Natural killer cell (primary cell): ENCODE data around the gene GRB10. TPM values are rescaled to one million over a fixed set of nuclear protein-coding genes. Genes with fewer than 3 reads are reported as not detected.

Source experiments
- ATAC-seq, 3 donors: fragments of 150-1000 bp in 2 of 3; fragments of 200-7000 bp in 1 of 3; cut with Tn5 transposase; 1 replicate in 1 of 3; 2 replicates in 2 of 3; pipeline ENCODE4 v1.10.0; 2021; ENCODE audit warnings: mild to moderate bottlenecking in 2 of 3, moderate library complexity in 2 of 3
- DNase-seq, 2 donors: peaks; one replicate each; pipeline versions ENCODE4 v3.0.0 to v3.0.0-alpha.2; 2013 to 2021; ENCODE audit warnings: mixed read lengths in 1 of 2
- H3K27ac ChIP-seq: one replicate; pipeline ENCODE4 v1.5.1; 2013; ENCODE audit warnings: mild to moderate bottlenecking, low read length
- H3K27me3 ChIP-seq: one replicate; pipeline ENCODE4 v1.6.1; 2013; ENCODE audit warnings: low read length; ENCODE audit not compliant: control insufficient read depth, insufficient read depth
- H3K36me3 ChIP-seq: one replicate; pipeline ENCODE4 v1.6.1; 2013; ENCODE audit warnings: low read length; ENCODE audit not compliant: control insufficient read depth, insufficient read depth
- H3K4me1 ChIP-seq: one replicate; pipeline ENCODE4 v1.6.1; 2013; ENCODE audit warnings: low read length; ENCODE audit not compliant: control insufficient read depth, insufficient read depth
- H3K4me3 ChIP-seq: one replicate; pipeline ENCODE4 v1.5.1; 2013; ENCODE audit warnings: low read length
- H3K9me3 ChIP-seq: one replicate; pipeline ENCODE4 v1.6.1; 2013; ENCODE audit warnings: low read length; ENCODE audit not compliant: control insufficient read depth, insufficient read depth
- H3K27ac Mint-ChIP-seq, 2 donors: one replicate each; pipeline ENCODE4 v1.8.0; 2022; ENCODE audit warnings: mild to moderate bottlenecking in 2 of 2, mixed read lengths in 2 of 2, moderate library complexity in 1 of 2
- H3K27me3 Mint-ChIP-seq, 2 donors: one replicate each; pipeline ENCODE4 v1.8.0; 2022; ENCODE audit warnings: low read depth in 2 of 2, mixed read lengths in 2 of 2
- H3K36me3 Mint-ChIP-seq: one replicate; pipeline ENCODE4 v1.8.0; 2022; ENCODE audit warnings: mixed read lengths
- H3K4me1 Mint-ChIP-seq, 2 donors: one replicate each; pipeline ENCODE4 v1.8.0; 2022; ENCODE audit warnings: mixed read lengths in 2 of 2
- H3K4me3 Mint-ChIP-seq: one replicate; pipeline ENCODE4 v1.8.0; 2022; ENCODE audit warnings: mild to moderate bottlenecking, moderate library complexity, mixed read lengths
- H3K9me3 Mint-ChIP-seq, 2 donors: one replicate each; pipeline ENCODE4 v1.8.0; 2022; ENCODE audit warnings: mixed read lengths in 2 of 2
- WGBS: methylation state at CpG from one replicate; pipeline ENCODE4 v1.1.7; 2013; ENCODE audit warnings: missing lambda C conversion rate; ENCODE audit not compliant: insufficient coverage; 5-methylcytosine and 5-hydroxymethylcytosine counted together
- intact Hi-C: fragments of 100-400 bp; cut with micrococcal nuclease; formaldehyde crosslinking; loops from one replicate; pipeline ENCODE4 v1.14.2; 2022
- total RNA-seq, 4 donors: library from RNA; stranded (reverse); fragments of 120-200 nt in 1 of 4; gene quantifications; one replicate each; pipeline versions ENCODE4 v1.2.3 to v1.2.4, GENCODE V29; 2013 to 2022
- TF ChIP-seq, protein P1 (sequence below): fragments of 200-600 bp; IDR thresholded peaks from one replicate; pipeline ENCODE4 v1.8.0; 2022; ENCODE audit warnings: antibody characterized with exemption

GRB10 gene
- total RNA-seq, 3 donors from 2014 or later (not counting 1 experiment from before 2014, with no cell fraction given) = 0.16 to 24.4 (median 1.4) TPM

DNA sequence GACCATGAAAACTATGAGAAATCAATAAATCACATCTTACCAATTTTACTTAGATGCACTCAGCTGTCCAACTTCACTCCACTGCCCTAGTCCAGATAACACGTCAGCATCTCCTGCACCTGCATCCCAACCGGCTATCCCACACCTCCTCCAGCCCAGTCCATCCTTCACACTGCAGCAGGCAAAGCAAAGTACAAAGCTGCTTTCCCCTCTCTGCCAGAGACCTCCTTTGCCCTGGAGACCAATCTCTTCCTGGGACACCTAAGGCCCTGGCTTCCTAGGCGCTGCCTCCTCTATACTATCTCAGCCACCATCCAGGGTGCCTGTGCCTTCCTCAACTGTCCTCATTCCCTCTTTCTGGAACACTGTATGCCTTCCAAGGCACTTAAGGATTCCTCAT is 127.2 kb downstream of the GRB10 start:
- no peak overlapping the region for H3K4me3 ChIP-seq
- WGBS = 96% methylated on average over 3 of the region's 3 CpGs
- no peaks in the 10 kb centered on the region for H3K36me3 Mint-ChIP-seq
- no peak overlapping the region for H3K4me3 Mint-ChIP-seq
- no peak for ATAC-seq
- intact Hi-C loops = no loop called here
- no peaks in the 10 kb centered on the region for H3K9me3 Mint-ChIP-seq
- no peaks in the 10 kb centered on the region for H3K27me3 ChIP-seq
- peaks cover 13% of the 10 kb centered on the region for H3K4me1 ChIP-seq
- H3K27ac ChIP-seq = no peak overlapping the region
- no peaks in the 10 kb centered on the region for H3K36me3 ChIP-seq
- no peak overlapping the region for H3K27ac Mint-ChIP-seq
- TF ChIP-seq, protein P1, sequence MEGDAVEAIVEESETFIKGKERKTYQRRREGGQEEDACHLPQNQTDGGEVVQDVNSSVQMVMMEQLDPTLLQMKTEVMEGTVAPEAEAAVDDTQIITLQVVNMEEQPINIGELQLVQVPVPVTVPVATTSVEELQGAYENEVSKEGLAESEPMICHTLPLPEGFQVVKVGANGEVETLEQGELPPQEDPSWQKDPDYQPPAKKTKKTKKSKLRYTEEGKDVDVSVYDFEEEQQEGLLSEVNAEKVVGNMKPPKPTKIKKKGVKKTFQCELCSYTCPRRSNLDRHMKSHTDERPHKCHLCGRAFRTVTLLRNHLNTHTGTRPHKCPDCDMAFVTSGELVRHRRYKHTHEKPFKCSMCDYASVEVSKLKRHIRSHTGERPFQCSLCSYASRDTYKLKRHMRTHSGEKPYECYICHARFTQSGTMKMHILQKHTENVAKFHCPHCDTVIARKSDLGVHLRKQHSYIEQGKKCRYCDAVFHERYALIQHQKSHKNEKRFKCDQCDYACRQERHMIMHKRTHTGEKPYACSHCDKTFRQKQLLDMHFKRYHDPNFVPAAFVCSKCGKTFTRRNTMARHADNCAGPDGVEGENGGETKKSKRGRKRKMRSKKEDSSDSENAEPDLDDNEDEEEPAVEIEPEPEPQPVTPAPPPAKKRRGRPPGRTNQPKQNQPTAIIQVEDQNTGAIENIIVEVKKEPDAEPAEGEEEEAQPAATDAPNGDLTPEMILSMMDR = no peak
- no peak for DNase-seq
- peaks cover 11 to 12% of the 10 kb centered on the region in 2 donors for H3K4me1 Mint-ChIP-seq
- no peaks in the 10 kb centered on the region for H3K9me3 ChIP-seq
- H3K27me3 Mint-ChIP-seq = peaks cover 0 to 5% of the 10 kb centered on the region in 2 donors

DNA sequence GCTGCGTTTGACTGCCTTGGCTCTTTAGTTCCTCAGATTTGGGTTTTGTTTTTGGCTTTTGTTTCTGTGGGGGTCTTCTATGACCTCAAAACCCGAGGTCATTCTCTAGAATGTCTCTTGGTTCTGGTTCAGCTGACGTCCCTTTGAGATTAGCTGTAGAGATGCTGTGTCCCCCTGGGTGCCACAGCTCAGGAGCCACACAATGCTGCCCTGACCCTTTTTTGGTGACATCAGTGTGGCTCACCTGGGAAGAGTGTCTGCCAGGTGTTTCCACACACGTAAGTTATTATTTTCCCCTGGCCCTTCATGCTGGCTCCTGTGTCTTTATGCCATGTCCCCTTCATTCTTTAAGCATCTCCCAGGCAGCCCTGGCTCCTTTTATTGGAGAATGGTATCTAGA is 127.7 kb downstream of the GRB10 start:
- ATAC-seq (no peak), DNase-seq (no peak)
- Histone ChIP-seq H3K4me3 (no peak overlapping the region), H3K4me1 (peaks cover 9% of the 10 kb centered on the region), H3K9me3 (no peaks in the 10 kb centered on the region), H3K27me3 (no peaks in the 10 kb centered on the region), H3K27ac (no peak overlapping the region), H3K36me3 (no peaks in the 10 kb centered on the region)
- TF ChIP-seq, protein P1 = no peak
- Mint-ChIP-seq H3K4me1 (peaks cover 7% of the 10 kb centered on the region in 2 donors), H3K9me3 (no peaks in the 10 kb centered on the region), H3K27me3 (peaks cover 0 to 9% of the 10 kb centered on the region in 2 donors), H3K36me3 (no peaks in the 10 kb centered on the region), H3K4me3 (no peak overlapping the region), H3K27ac (no peak overlapping the region)
- intact Hi-C loops = no loop called here
- 90% methylated on average over 4 of the region's 4 CpGs for WGBS

DNA sequence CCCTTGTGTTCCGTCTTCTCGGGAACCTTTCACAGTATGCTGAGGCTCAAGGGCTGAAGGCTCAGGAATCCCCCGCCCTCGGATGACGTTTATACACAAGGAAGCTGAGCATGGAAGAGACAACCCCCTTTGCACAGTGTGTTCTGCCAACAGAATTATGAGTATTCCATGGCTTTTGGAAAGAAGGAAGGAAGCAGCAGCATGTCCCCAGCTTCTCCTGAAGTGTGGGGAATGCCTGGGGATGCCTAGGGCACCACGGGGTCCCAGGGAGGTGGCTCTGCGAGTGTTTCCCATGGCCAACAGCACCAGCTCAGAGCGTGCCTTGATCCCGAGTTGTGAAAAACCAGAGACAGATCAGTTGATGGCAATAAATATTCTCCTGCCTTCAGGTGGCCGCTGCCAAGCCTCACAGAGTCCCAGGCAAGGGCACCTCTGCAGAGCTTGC is 128.7 kb downstream of the GRB10 start:
- H3K4me3 ChIP-seq = no peak overlapping the region
- ATAC-seq (no peak), DNase-seq (no peak)
- intact Hi-C loops = no loop called here
- H3K9me3 Mint-ChIP-seq = no peaks in the 10 kb centered on the region
- H3K27me3 Mint-ChIP-seq = peaks cover 0 to 18% of the 10 kb centered on the region in 2 donors
- H3K36me3 ChIP-seq = no peaks in the 10 kb centered on the region
- no peaks in the 10 kb centered on the region for H3K4me1 ChIP-seq
- no peaks in the 10 kb centered on the region for H3K4me1 Mint-ChIP-seq
- no peak overlapping the region for H3K4me3 Mint-ChIP-seq
- H3K36me3 Mint-ChIP-seq = no peaks in the 10 kb centered on the region
- no peaks in the 10 kb centered on the region for H3K9me3 ChIP-seq
- H3K27me3 ChIP-seq = no peaks in the 10 kb centered on the region
- TF ChIP-seq, protein P1 = no peak
- no peak overlapping the region for H3K27ac ChIP-seq
- H3K27ac Mint-ChIP-seq = no peak overlapping the region
- 84% methylated on average over 10 of the region's 10 CpGs for WGBS

DNA sequence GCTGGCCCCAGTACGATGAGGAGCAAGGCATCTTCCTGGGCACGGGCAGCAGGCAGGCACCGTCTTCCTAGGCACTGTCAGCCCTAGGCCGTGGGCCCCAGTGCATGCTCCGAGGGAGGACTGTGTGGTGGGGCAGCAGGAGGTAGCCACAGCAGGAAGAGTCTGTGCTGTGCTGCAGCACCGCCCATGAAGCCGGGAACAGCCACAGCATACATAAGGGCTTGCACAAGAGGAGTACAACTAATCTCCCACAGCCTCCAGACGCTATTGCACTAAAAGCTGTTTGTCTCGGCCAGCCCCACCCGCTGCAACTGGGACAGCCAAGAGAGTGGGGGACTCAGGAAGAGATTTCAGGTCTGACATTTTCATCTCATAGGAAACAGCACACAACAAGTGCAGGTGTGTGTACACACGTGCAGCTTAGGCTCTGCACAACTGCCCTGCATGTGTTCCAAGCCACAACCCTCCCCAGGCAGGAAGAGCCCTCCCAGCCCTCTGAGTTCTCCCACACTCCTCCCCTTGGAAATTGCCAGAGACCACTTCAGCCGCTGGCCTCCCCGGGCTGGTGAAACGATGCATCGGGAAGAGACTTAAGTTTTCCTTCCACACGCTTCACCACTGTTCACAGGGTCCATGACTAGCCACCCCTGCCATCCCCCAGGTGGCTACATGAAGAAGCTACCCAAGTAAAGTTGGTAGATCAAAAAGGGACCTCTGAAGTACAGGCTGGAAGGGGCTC is 129.4 kb downstream of the GRB10 start:
- no peak overlapping the region for H3K4me3 Mint-ChIP-seq
- TF ChIP-seq, protein P1 = no peak
- H3K27ac Mint-ChIP-seq = no peak overlapping the region
- intact Hi-C loops = no loop called here
- H3K27me3 Mint-ChIP-seq = peaks cover 0 to 18% of the 10 kb centered on the region in 2 donors
- no peaks in the 10 kb centered on the region for H3K36me3 ChIP-seq
- H3K4me1 Mint-ChIP-seq = no peaks in the 10 kb centered on the region
- no peak overlapping the region for H3K27ac ChIP-seq
- no peaks in the 10 kb centered on the region for H3K4me1 ChIP-seq
- H3K36me3 Mint-ChIP-seq = no peaks in the 10 kb centered on the region
- no peaks in the 10 kb centered on the region for H3K27me3 ChIP-seq
- H3K9me3 ChIP-seq = no peaks in the 10 kb centered on the region
- WGBS = 78% methylated on average over 16 of the region's 16 CpGs
- H3K9me3 Mint-ChIP-seq = no peaks in the 10 kb centered on the region
- ATAC-seq (peak in 1 of 3 donors; percentile 35), DNase-seq (no peak)
- no peak overlapping the region for H3K4me3 ChIP-seq
